Activated CD4-positive, alpha-beta memory T cell treated with anti-CD3 and anti-CD28 coated beads, Interleukin-2, amount 10 ng/mL, durations not matched to agents 7 days and 5 days (primary cell): ENCODE measurements around the gene ANGEL1. TPM values are rescaled to one million over a fixed set of nuclear protein-coding genes. Genes with fewer than 3 reads are reported as not detected.

ENCODE experiments used
- CTCF ChIA-PET: fragments of 350-600 bp; sonication (Branson Sonifier 250); formaldehyde crosslinking; loops from one replicate; lab custom pipeline; 2021; ENCODE audit warnings: antibody characterized with exemption, inconsistent platforms; lab: Charles Lee
- POLR2A ChIA-PET: fragments of 350-600 bp; sonication (Branson Sonifier 250); formaldehyde crosslinking; loops from one replicate; lab custom pipeline; 2021; ENCODE audit warnings: antibody characterized with exemption; lab: Charles Lee
- DNase-seq: peaks from one replicate; pipeline ENCODE4 v3.0.0-alpha.2; 2020
- H3K27ac Mint-ChIP-seq: one replicate; pipeline ENCODE4 v1.8.0; 2021; ENCODE audit warnings: mild to moderate bottlenecking, mixed read lengths
- H3K27me3 Mint-ChIP-seq: one replicate; pipeline ENCODE4 v1.8.0; 2021; ENCODE audit warnings: mixed read lengths
- H3K36me3 Mint-ChIP-seq: one replicate; pipeline ENCODE4 v1.8.0; 2021; ENCODE audit warnings: low read depth, mixed read lengths
- H3K4me1 Mint-ChIP-seq: one replicate; pipeline ENCODE4 v1.8.0; 2021; ENCODE audit warnings: mixed read lengths
- H3K4me3 Mint-ChIP-seq: one replicate; pipeline ENCODE4 v1.8.0; 2021; ENCODE audit warnings: mild to moderate bottlenecking, mixed read lengths
- H3K9me3 Mint-ChIP-seq: one replicate; pipeline ENCODE4 v1.8.0; 2021; ENCODE audit warnings: mixed read lengths
- total RNA-seq, 2 experiments: library from RNA; stranded (reverse); gene quantifications; one replicate each; pipeline ENCODE4 v1.2.3, GENCODE V29; 2021

ANGEL1 gene
- total RNA-seq, 2 experiments from 2014 or later = 9.9 to 11.0 TPM

- Mint-ChIP-seq H3K36me3 (no peaks in the 10 kb centered on the region), H3K4me1 (peaks cover 12% of the 10 kb centered on the region), H3K9me3 (no peaks in the 10 kb centered on the region), H3K27me3 (no peaks in the 10 kb centered on the region), H3K4me3 (no peak overlapping the region), H3K27ac (no peak overlapping the region)
- peak; percentile 14 for DNase-seq
- ChIA-PET POLR2A (no interaction called here), CTCF (no interaction called here)
Observed at GRCh38 chr14:76774821-76775694, 37.6 kb downstream of the ANGEL1 start.

GRCh38 chr14:76773956-76774820, 38.5 kb downstream of the ANGEL1 start:
- H3K4me3 Mint-ChIP-seq = no peak overlapping the region
- no peaks in the 10 kb centered on the region for H3K36me3 Mint-ChIP-seq
- DNase-seq = peak; percentile 10
- H3K4me1 Mint-ChIP-seq = peaks cover 14% of the 10 kb centered on the region
- no peaks in the 10 kb centered on the region for H3K27me3 Mint-ChIP-seq
- CTCF ChIA-PET = no interaction called here
- no peak overlapping the region for H3K27ac Mint-ChIP-seq
- H3K9me3 Mint-ChIP-seq = no peaks in the 10 kb centered on the region
- POLR2A ChIA-PET = no interaction called here

GRCh38 chr14:76773188-76773885, 39.3 kb downstream of the ANGEL1 start:
- POLR2A ChIA-PET = no interaction called here
- H3K36me3 Mint-ChIP-seq = no peaks in the 10 kb centered on the region
- no peaks in the 10 kb centered on the region for H3K27me3 Mint-ChIP-seq
- no peak overlapping the region for H3K27ac Mint-ChIP-seq
- H3K9me3 Mint-ChIP-seq = no peaks in the 10 kb centered on the region
- peaks cover 23% of the 10 kb centered on the region for H3K4me1 Mint-ChIP-seq
- H3K4me3 Mint-ChIP-seq = no peak overlapping the region
- CTCF ChIA-PET = no interaction called here
- DNase-seq = peak; percentile 19

- ChIA-PET CTCF (no interaction called here), POLR2A (interaction anchor here (1.1 kb wide), 1 partner anchor 40 kb away, joined by 3 read pairs; the partner anchor contains the start of gene ANGEL1)
- Mint-ChIP-seq H3K4me3 (no peak overlapping the region), H3K9me3 (no peaks in the 10 kb centered on the region), H3K27me3 (no peaks in the 10 kb centered on the region), H3K27ac (no peak overlapping the region), H3K4me1 (peaks cover 31% of the 10 kb centered on the region), H3K36me3 (no peaks in the 10 kb centered on the region)
- DNase-seq = peak; percentile 7
Observed at GRCh38 chr14:76772300-76773187, 40.1 kb downstream of the ANGEL1 start.

- H3K9me3 Mint-ChIP-seq = no peaks in the 10 kb centered on the region
- no peaks in the 10 kb centered on the region for H3K27me3 Mint-ChIP-seq
- no peak overlapping the region for H3K27ac Mint-ChIP-seq
- H3K4me3 Mint-ChIP-seq = no peak overlapping the region
- ChIA-PET CTCF (no interaction called here), POLR2A (interaction anchor here (1.1 kb wide), 1 partner anchor 41 kb away, joined by 3 read pairs; the partner anchor contains the start of gene ANGEL1)
- H3K4me1 Mint-ChIP-seq = peaks cover 31% of the 10 kb centered on the region
- DNase-seq = peak; percentile 2
- no peaks in the 10 kb centered on the region for H3K36me3 Mint-ChIP-seq
Observed at GRCh38 chr14:76771437-76771980, 41.2 kb downstream of the ANGEL1 start.

- POLR2A ChIA-PET = interaction anchor here (1.1 kb wide), 1 partner anchor 42 kb away, joined by 3 read pairs; the partner anchor contains the start of gene ANGEL1
- H3K4me3 Mint-ChIP-seq = no peak overlapping the region
- peak; percentile 14 for DNase-seq
- peaks cover 1% of the 10 kb centered on the region for H3K27me3 Mint-ChIP-seq
- H3K9me3 Mint-ChIP-seq = no peaks in the 10 kb centered on the region
- peaks cover 31% of the 10 kb centered on the region for H3K4me1 Mint-ChIP-seq
- H3K36me3 Mint-ChIP-seq = no peaks in the 10 kb centered on the region
- CTCF ChIA-PET = interaction anchor here (1.2 to 1.7 kb wide), 2 partner anchors 14 to 61 kb away, joined by 4 to 5 read pairs; no protein-coding TSS in a partner anchor
- H3K27ac Mint-ChIP-seq = no peak overlapping the region
Observed at GRCh38 chr14:76770521-76771436, 41.9 kb downstream of the ANGEL1 start.

- no peak overlapping the region for H3K4me3 Mint-ChIP-seq
- peak; percentile 12 for DNase-seq
- no peaks in the 10 kb centered on the region for H3K36me3 Mint-ChIP-seq
- CTCF ChIA-PET = interaction anchor here (1.2 to 1.7 kb wide), 2 partner anchors 15 to 60 kb away, joined by 4 to 5 read pairs; no protein-coding TSS in a partner anchor
- peaks cover 31% of the 10 kb centered on the region for H3K4me1 Mint-ChIP-seq
- H3K9me3 Mint-ChIP-seq = no peaks in the 10 kb centered on the region
- no peak overlapping the region for H3K27ac Mint-ChIP-seq
- H3K27me3 Mint-ChIP-seq = peaks cover 6% of the 10 kb centered on the region
- POLR2A ChIA-PET = interaction anchor here (1.1 to 3.1 kb wide), 2 partner anchors 11 to 14 kb away, joined by 6 to 17 read pairs; no protein-coding TSS in a partner anchor
Observed at GRCh38 chr14:76769636-76770292, 42.9 kb downstream of the ANGEL1 start.

- no peaks in the 10 kb centered on the region for H3K9me3 Mint-ChIP-seq
- CTCF ChIA-PET = interaction anchor here (1.0 to 1.7 kb wide), 3 partner anchors 16 to 59 kb away, joined by 4 to 5 read pairs (median 4); no protein-coding TSS in a partner anchor
- H3K27ac Mint-ChIP-seq = peak overlapping the region; percentile 59
- peaks cover 30% of the 10 kb centered on the region for H3K4me1 Mint-ChIP-seq
- H3K36me3 Mint-ChIP-seq = no peaks in the 10 kb centered on the region
- no peak overlapping the region for H3K4me3 Mint-ChIP-seq
- POLR2A ChIA-PET = interaction anchor here (1.1 to 3.1 kb wide), 3 partner anchors 11 to 43 kb away, joined by 3 to 17 read pairs (median 6); partner anchors contain the start of gene ANGEL1
- DNase-seq = no peak
- H3K27me3 Mint-ChIP-seq = peaks cover 11% of the 10 kb centered on the region
Observed at GRCh38 chr14:76768671-76769500, 43.8 kb downstream of the ANGEL1 start.

- DNase-seq = peak; percentile 83
- Mint-ChIP-seq H3K4me3 (peak overlapping the region; percentile 6), H3K27me3 (peaks cover 20% of the 10 kb centered on the region), H3K36me3 (no peaks in the 10 kb centered on the region), H3K27ac (peak overlapping the region; percentile 59), H3K9me3 (no peaks in the 10 kb centered on the region), H3K4me1 (peaks cover 24% of the 10 kb centered on the region)
- ChIA-PET POLR2A (interaction anchor here (1.1 to 3.1 kb wide), 3 partner anchors 12 to 44 kb away, joined by 3 to 17 read pairs (median 6); partner anchors contain the start of gene ANGEL1), CTCF (interaction anchor here (1.0 kb wide), 1 partner anchor 44 kb away, joined by 4 read pairs; no protein-coding TSS in a partner anchor)
Observed at GRCh38 chr14:76767681-76768656, 44.7 kb downstream of the ANGEL1 start.
